Measurements from ENCODE around the gene APH1A. TPM values are rescaled to one million over a fixed set of nuclear protein-coding genes. Genes with fewer than 3 reads are reported as not detected.

The APH1A gene
- total RNA-seq, 2 donors from 2014 or later = 128 to 129 TPM

Other genes with a start within 250 kb of the APH1A start
- 10 to 100 TPM; 32.4 to 35.4 TPM for gene VPS45, start 201.2 kb downstream of the APH1A start, total RNA-seq
- 10 to 100 TPM; 21.9 to 42.7 TPM for gene PLEKHO1, start 119.1 kb downstream of the APH1A start, total RNA-seq
- gene ANP32E, start 32.9 kb downstream of the APH1A start, total RNA-seq = 100 to 1,000 TPM; 151 to 157 TPM
- gene CA14, start 11.2 kb downstream of the APH1A start, total RNA-seq = not detected
- 1 to 10 TPM; 1.9 to 2.8 TPM for gene C1orf54, start 3.8 kb upstream of the APH1A start, total RNA-seq
- gene CIART, start 13.5 kb upstream of the APH1A start, total RNA-seq = 1 to 10 TPM; 1.6 to 2.4 TPM
- gene MRPS21, start 24.8 kb upstream of the APH1A start, total RNA-seq = 10 to 100 TPM; 74.8 to 84.2 TPM
- 10 to 100 TPM; 83.9 to 88.5 TPM for gene PRPF3, start 52.5 kb upstream of the APH1A start, total RNA-seq
- 10 to 100 TPM; 31.9 to 32.7 TPM for gene RPRD2, start 95.1 kb upstream of the APH1A start, total RNA-seq
- 10 to 100 TPM; 49.8 to 66.4 TPM for gene TARS2, start 218.4 kb upstream of the APH1A start, total RNA-seq
- gene ECM1, start 239.1 kb upstream of the APH1A start, total RNA-seq = 1 to 10 TPM; 1.3 to 1.5 TPM
- under 1 TPM in 1 of 2 donors, not detected in 1; 0.79 TPM for gene FALEC, start 246.7 kb upstream of the APH1A start, total RNA-seq